Hypothalamus (tissue), 51 donors: ENCODE data around the gene TSPAN18.
A peak's percentile ranks its signal among the peaks of the same experiment; 100 is the strongest.

Experiments used
- DNase-seq, 51 donors: peaks; one replicate each; lab custom pipeline; 2025; lab: John Stamatoyannopoulos, UW

The TSPAN18 gene

GRCh38 chr11:44709966-44710365 is 16.8 kb upstream of the TSPAN18 start:
- peak in 1 of 51 donors; percentile 16 for DNase-seq

- peak in 7 of 51 donors; percentile 6 to 28 (median 12) for DNase-seq
These were observed 15.5 kb upstream of the TSPAN18 start for GRCh38 chr11:44711113-44711786.

GRCh38 chr11:44711787-44712608 is 14.8 kb upstream of the TSPAN18 start:
- no peak for DNase-seq

- DNase-seq = no peak
These were observed 13.7 kb upstream of the TSPAN18 start for GRCh38 chr11:44713022-44713421.

- DNase-seq = no peak
These were observed 10.5 kb upstream of the TSPAN18 start for GRCh38 chr11:44716256-44716655.

- no peak for DNase-seq
These were observed 8.7 kb upstream of the TSPAN18 start for GRCh38 chr11:44718057-44718456.

GRCh38 chr11:44718612-44719390 is 8.0 kb upstream of the TSPAN18 start:
- no peak for DNase-seq

- DNase-seq = no peak
These were observed 1.6 kb upstream of the TSPAN18 start for GRCh38 chr11:44725016-44725685.

- DNase-seq = no peak
These were observed 942 bp upstream of the TSPAN18 start for GRCh38 chr11:44725757-44726282.

- no peak for DNase-seq
These were observed 281 bp downstream of the TSPAN18 start for GRCh38 chr11:44727114-44727372.

GRCh38 chr11:44727373-44728287 is 868 bp downstream of the TSPAN18 start:
- DNase-seq = peak in 50 of 51 donors; percentile 7 to 86 (median 54)

- no peak for DNase-seq
These were observed 1.7 kb downstream of the TSPAN18 start for GRCh38 chr11:44728491-44728910.

GRCh38 chr11:44729063-44729462 is 2.3 kb downstream of the TSPAN18 start:
- no peak for DNase-seq

- no peak for DNase-seq
These were observed 3.0 kb downstream of the TSPAN18 start for GRCh38 chr11:44729713-44730112.

GRCh38 chr11:44730775-44731174 is 4.0 kb downstream of the TSPAN18 start:
- no peak for DNase-seq

GRCh38 chr11:44731685-44732430 is 5.1 kb downstream of the TSPAN18 start:
- no peak for DNase-seq

GRCh38 chr11:44732564-44732963 is 5.8 kb downstream of the TSPAN18 start:
- DNase-seq = no peak

- DNase-seq = no peak
These were observed 7.1 kb downstream of the TSPAN18 start for GRCh38 chr11:44733877-44734276.

- DNase-seq = no peak
These were observed 8.2 kb downstream of the TSPAN18 start for GRCh38 chr11:44734843-44735381.
